HFF-Myc (cell line): Measurements from ENCODE around the gene WHRN.
A peak's percentile ranks its signal among the peaks of the same experiment; 100 is the strongest.

Experiments used
- DNase-seq: peaks from one replicate; pipeline ENCODE4 v3.0.0-alpha.2; 2011; ENCODE audit warnings: low read depth; ENCODE audit errors: extremely low read depth
- H3K4me3 ChIP-seq: replicated peaks from 2 replicates; pipeline ENCODE4 v1.5.1; 2011; ENCODE audit warnings: low read depth, mild to moderate bottlenecking, control low read depth, low read length
- TF ChIP-seq, protein P1 (sequence below): IDR thresholded peaks from 2 replicates; pipeline ENCODE4 v1.5.1; 2012; ENCODE audit warnings: mild to moderate bottlenecking, low read depth, low read length, control low read depth; ENCODE audit errors: missing control alignments

The WHRN gene

DNA sequence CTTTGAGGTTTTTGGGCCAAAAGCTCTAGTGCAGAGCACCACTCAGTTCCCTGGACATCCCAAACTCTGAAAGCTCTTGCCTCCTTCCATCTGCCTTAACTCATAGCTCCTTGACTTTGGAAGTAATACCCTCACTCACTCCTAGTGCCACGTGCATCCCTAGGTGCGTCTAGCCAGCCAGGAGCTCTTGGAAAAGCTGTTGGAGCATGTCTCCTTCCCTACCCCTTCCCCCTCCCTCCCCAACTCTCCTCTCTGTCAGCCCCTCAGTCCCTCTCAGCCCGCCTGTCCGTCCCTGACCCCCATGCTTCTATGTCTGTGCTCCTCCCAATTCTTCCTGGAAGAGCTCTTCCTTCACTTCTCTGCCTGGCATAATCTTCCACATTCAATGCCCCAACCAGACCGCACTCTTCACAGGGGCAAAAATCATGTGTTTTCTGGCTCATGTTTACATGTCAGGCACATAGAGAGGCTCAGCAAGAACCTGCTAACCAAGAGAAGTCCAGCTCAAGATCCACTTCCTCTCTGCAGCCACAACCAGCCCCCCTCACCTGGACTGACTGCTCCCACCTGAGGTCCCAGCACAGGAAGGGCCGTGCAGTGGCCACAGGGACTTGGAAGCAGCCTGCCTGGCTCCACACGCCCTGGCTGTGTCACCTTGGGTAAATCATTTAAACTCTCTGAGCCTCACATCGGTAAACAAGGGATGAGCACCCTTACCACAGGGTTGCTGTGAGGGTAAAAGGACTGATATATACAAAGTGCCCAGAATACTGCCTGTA is 58.4 kb downstream of the WHRN start:
- DNase-seq = no peak
- H3K4me3 ChIP-seq = no peak overlapping the region
- TF ChIP-seq, protein P1, sequence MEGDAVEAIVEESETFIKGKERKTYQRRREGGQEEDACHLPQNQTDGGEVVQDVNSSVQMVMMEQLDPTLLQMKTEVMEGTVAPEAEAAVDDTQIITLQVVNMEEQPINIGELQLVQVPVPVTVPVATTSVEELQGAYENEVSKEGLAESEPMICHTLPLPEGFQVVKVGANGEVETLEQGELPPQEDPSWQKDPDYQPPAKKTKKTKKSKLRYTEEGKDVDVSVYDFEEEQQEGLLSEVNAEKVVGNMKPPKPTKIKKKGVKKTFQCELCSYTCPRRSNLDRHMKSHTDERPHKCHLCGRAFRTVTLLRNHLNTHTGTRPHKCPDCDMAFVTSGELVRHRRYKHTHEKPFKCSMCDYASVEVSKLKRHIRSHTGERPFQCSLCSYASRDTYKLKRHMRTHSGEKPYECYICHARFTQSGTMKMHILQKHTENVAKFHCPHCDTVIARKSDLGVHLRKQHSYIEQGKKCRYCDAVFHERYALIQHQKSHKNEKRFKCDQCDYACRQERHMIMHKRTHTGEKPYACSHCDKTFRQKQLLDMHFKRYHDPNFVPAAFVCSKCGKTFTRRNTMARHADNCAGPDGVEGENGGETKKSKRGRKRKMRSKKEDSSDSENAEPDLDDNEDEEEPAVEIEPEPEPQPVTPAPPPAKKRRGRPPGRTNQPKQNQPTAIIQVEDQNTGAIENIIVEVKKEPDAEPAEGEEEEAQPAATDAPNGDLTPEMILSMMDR = no peak

DNA sequence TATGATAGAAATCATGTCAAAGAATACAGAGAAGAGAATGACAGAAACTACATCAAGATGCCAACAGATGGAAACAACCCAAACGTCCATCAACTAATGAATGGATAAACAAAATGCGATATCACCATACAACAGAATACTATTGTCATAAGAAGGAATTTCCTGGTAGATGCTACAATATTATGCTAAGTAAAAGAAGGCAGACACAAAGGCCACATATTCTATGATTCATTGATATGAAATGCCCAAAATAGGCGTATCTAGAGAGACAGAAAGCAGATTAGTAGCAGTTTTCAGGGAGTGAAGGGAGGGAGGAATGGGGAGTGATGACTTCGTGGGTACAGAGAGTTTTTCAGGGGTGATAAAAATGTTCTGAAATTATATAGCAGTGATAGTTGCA is 59.2 kb downstream of the WHRN start:
- TF ChIP-seq, protein P1 = no peak
- no peak overlapping the region for H3K4me3 ChIP-seq
- no peak for DNase-seq

DNA sequence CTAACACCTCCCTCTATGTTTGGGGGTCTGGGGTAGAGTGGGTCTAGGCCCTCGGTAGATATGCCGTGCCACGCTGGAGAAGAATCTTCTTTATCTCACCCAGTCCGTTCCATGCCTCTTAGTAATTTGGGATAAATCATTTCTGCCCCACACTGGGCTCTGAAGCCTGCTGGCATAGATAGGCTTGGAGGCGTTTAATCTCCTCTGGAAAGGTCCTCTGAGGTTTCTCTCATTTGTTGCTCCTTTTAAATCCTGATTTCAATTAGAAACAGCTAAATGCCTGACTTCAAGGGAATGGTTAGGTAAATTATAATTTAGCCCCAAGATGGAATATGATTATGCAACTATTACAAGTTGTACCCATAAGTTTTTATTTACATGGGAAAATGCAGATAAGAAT is 59.7 kb downstream of the WHRN start:
- H3K4me3 ChIP-seq = no peak overlapping the region
- TF ChIP-seq, protein P1 = no peak
- no peak for DNase-seq

DNA sequence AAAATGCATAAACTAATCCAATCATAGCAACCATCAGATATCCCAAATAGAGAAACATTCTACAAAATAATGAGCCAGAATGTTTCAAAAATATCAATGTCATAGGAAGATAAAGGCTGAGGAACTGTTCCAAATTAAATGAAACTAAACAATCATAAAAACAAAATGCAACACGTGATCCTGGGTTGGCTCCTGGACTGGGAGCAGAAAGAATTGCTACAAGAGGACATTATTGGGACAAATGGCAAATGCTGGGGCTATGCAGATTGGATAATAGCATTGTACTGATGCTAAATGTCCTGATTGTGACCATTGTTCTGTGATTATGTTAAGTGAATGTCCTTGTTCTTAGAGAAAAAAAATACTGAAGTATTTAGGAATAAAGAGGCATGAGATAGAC is 63.3 kb downstream of the WHRN start:
- H3K4me3 ChIP-seq = no peak overlapping the region
- no peak for DNase-seq
- TF ChIP-seq, protein P1 = no peak

DNA sequence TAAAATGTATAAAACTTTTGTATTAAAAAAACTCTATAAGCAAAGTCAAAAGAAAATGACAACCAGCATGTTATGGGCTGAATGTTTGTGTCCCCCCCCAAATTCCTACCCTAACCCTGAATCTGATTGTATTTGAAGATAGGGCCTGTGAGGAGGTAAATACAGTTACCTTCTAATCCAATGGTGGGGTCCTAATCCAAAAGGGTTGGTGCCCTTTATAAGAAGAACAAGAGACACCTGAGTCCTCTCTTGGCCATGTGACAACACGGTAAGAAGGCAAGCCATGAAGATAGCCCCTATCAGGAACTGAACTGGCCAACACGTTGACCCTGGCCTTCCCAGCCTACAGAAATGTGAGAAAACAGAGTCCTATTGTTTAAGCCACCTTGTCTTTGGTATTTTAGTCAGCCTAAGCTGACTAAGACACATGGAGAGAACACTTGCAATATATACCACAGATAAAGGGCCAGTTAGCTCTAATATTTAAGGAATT is 67.8 kb downstream of the WHRN start:
- H3K4me3 ChIP-seq = no peak overlapping the region
- TF ChIP-seq, protein P1 = no peak
- no peak for DNase-seq

DNA sequence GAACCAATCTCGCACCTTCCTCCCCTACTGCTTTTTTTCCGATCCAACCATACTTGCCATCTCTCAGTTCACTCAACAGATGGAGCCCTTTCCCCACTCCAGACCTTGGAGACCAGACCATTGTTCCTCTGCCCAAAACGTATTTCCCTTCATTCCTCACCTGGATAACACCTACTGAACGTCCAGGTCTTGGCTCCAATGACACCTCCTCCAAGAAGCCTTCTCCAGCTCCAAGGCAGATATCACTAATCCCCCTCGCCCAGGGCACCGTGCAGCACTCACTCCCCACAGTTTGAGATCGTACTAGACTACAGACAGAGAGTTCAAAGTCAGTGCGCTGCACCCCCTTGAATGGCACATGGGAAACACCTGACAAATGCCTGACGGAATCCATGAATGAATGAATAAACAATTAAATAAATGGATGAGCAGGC is 70.4 kb downstream of the WHRN start:
- no peak overlapping the region for H3K4me3 ChIP-seq
- DNase-seq = no peak
- TF ChIP-seq, protein P1 = peak; percentile 62
